SK-N-SH treated with all-trans-retinoic acid at 6 μM for 48 hours (cell line): Measurements from ENCODE around the gene DNMT3A.

Source experiments
- BACH2 ChIP-seq: fragments of 250-450 bp; sonication (Bioruptor Pico); IDR thresholded peaks from 2 replicates; pipeline ENCODE4 v1.9.0; 2021; ENCODE audit warnings: mild to moderate bottlenecking, borderline replicate concordance
- CSRNP3 ChIP-seq: fragments of 250-450 bp; sonication (Bioruptor Pico); IDR thresholded peaks from 2 replicates; pipeline ENCODE4 v1.5.1; 2021; ENCODE audit warnings: mild to moderate bottlenecking, moderate library complexity
- ESRRG ChIP-seq: fragments of 250-450 bp; sonication (Bioruptor Pico); IDR thresholded peaks from 2 replicates; pipeline ENCODE4 v1.6.1; 2021; ENCODE audit warnings: mild to moderate bottlenecking
- ISL1 ChIP-seq: fragments of 250-450 bp; sonication (Bioruptor Pico); IDR thresholded peaks from 2 replicates; pipeline ENCODE4 v2.1.2; 2022; ENCODE audit warnings: mild to moderate bottlenecking, moderate library complexity
- PATZ1 ChIP-seq: fragments of 250-450 bp; sonication (Bioruptor Pico); IDR thresholded peaks from 2 replicates; pipeline ENCODE4 v1.8.0; 2020; ENCODE audit warnings: mild to moderate bottlenecking, moderate library complexity, borderline replicate concordance
- TCF4 ChIP-seq: fragments of 250-450 bp; sonication (Bioruptor Pico); IDR thresholded peaks from 2 replicates; pipeline ENCODE4 v1.8.0; 2021; ENCODE audit warnings: mild to moderate bottlenecking, moderate library complexity, borderline replicate concordance
- TSHZ2 ChIP-seq: fragments of 250-450 bp; sonication (Bioruptor Pico); IDR thresholded peaks from 2 replicates; pipeline ENCODE4 v1.5.0; 2020; ENCODE audit warnings: mild to moderate bottlenecking, moderate library complexity
- ZC3H10 ChIP-seq: fragments of 250-450 bp; sonication (Bioruptor Pico); IDR thresholded peaks from 2 replicates; pipeline ENCODE4 v1.5.1; 2021; ENCODE audit warnings: mild to moderate bottlenecking, moderate library complexity
- ZFP3 ChIP-seq: fragments of 250-450 bp; sonication (Bioruptor Pico); IDR thresholded peaks from 2 replicates; pipeline ENCODE4 v1.5.0; 2020; ENCODE audit warnings: mild to moderate bottlenecking, moderate library complexity
- ZNF70 ChIP-seq: fragments of 450-650 bp; formaldehyde crosslinking; IDR thresholded peaks from 2 replicates; pipeline ENCODE4 v1.5.0; 2020; ENCODE audit warnings: mild to moderate bottlenecking, moderate library complexity

- TF ChIP-seq ZC3H10 (CRISPR knock-in tag), result no peak
- no peak for TF ChIP-seq PATZ1 (CRISPR knock-in tag)
- TF ChIP-seq ZFP3 (CRISPR knock-in tag), result no peak
- TF ChIP-seq ESRRG (CRISPR knock-in tag), result no peak
- no peak for TF ChIP-seq TCF4 (CRISPR knock-in tag)
- no peak for TF ChIP-seq TSHZ2
- no peak for TF ChIP-seq BACH2 (CRISPR knock-in tag)
- TF ChIP-seq ISL1 (CRISPR knock-in tag), result no peak
- TF ChIP-seq ZNF70 (CRISPR knock-in tag), result no peak
- TF ChIP-seq CSRNP3, result no peak
These were observed 128.5 kb downstream of the DNMT3A start for GRCh38 chr2:25213229-25213628.
